ENCODE results near the gene AIPL1. TPM values are rescaled to one million over a fixed set of nuclear protein-coding genes. Genes with fewer than 3 reads are reported as not detected.

The AIPL1 gene
- total RNA-seq, 1 experiment from 2014 or later = not detected

- ChIA-PET RAD21 (ENCODE audit: low non-redundant PET in 1 of 2, low total read pairs in 2 of 2, uncharacterized antibody in 2 of 2, unreplicated experiment in 2 of 2) (no interaction called here), POLR2A (no interaction called here), CTCF (no interaction called here)
- H3K36me3 ChIP-seq (ENCODE audit: control insufficient read depth in 1 of 2, insufficient read depth in 2 of 2, low read length in 2 of 2) = no peaks in the 10 kb centered on the region
- ATAC-seq (no peak), DNase-seq (ENCODE audit: low read depth, low spot score) (no peak)
- intact Hi-C loops (cut with micrococcal nuclease) = no loop called here
- TF ChIP-seq, protein P1, sequence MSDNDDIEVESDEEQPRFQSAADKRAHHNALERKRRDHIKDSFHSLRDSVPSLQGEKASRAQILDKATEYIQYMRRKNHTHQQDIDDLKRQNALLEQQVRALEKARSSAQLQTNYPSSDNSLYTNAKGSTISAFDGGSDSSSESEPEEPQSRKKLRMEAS (IDR thresholded peaks at IDR 0.05) = no peak
- TF ChIP-seq POLR2AphosphoS5 (IDR thresholded peaks at IDR 0.05; ENCODE audit: low read depth, low read length) (no peak), TCF7L2 (IDR thresholded peaks at IDR 0.05; ENCODE audit: borderline replicate concordance, extremely low read depth, insufficient read depth, insufficient read length) (no peak), EZH2 (IDR thresholded peaks at IDR 0.05) (no peak), RAD21 (IDR thresholded peaks at IDR 0.05; ENCODE audit: low read depth) (no peak), FOSL1 (IDR thresholded peaks at IDR 0.05; ENCODE audit: low read depth) (no peak), SRF (IDR thresholded peaks at IDR 0.05; ENCODE audit: low read depth) (no peak), CBX3 (IDR thresholded peaks at IDR 0.05; ENCODE audit: low read depth) (no peak), EZH2phosphoT487 (IDR thresholded peaks at IDR 0.05; ENCODE audit: borderline replicate concordance) (no peak), EGR1 (IDR thresholded peaks at IDR 0.05; ENCODE audit: low read depth) (no peak), ELF1 (IDR thresholded peaks at IDR 0.05; ENCODE audit: borderline replicate concordance, low read depth) (no peak), YY1 (IDR thresholded peaks at IDR 0.05; ENCODE audit: extremely low read depth, insufficient replicate concordance, low read depth, low read length) (no peak), REST (IDR thresholded peaks at IDR 0.05; ENCODE audit: low read depth) (no peak)
- no TSS peak for BruUV-seq (replicated peaks)
- no peak overlapping the region for H3K9ac ChIP-seq (ENCODE audit: low read length)
- no peak overlapping the region for H2AFZ ChIP-seq (ENCODE audit: low read depth, low read length, poor library complexity, severe bottlenecking)
- H3K9me3 ChIP-seq (ENCODE audit: control insufficient read depth in 1 of 2, insufficient read depth in 1 of 2, low read depth in 1 of 2, low read length in 2 of 2) = peaks cover 0 to 10% of the 10 kb centered on the region in 2 experiments; a peak in 1 of 4 replicates
- no peaks in the 10 kb centered on the region for H4K20me1 ChIP-seq (ENCODE audit: insufficient read depth)
- no peaks in the 10 kb centered on the region for H3K4me1 ChIP-seq (ENCODE audit: control insufficient read depth in 1 of 2, insufficient read depth in 2 of 2, low read length in 2 of 2)
- no peaks in the 10 kb centered on the region for H3K79me2 ChIP-seq (ENCODE audit: insufficient read depth, low read length)
- H3K9me2 ChIP-seq (ENCODE audit: insufficient read depth) = no peaks in the 10 kb centered on the region
- no peak overlapping the region for H3K27ac ChIP-seq (ENCODE audit: low read depth, low read length)
- no peak overlapping the region for H3K4me2 ChIP-seq (ENCODE audit: low read length)
- no peaks in the 10 kb centered on the region for H3K27me3 ChIP-seq (ENCODE audit: insufficient read depth, low read length)
- H3K4me3 ChIP-seq (replicated peaks in 1 of 2; ENCODE audit: low read depth in 1 of 2, low read length in 2 of 2) = no peak overlapping the region
Measured at GRCh38 chr17:6463616-6464445, 28.9 kb upstream of the AIPL1 start.
